MM.1S (cell line): ENCODE measurements around the gene MIP.

Source experiments
- DNase-seq: peaks from one replicate; pipeline ENCODE4 v3.0.0-alpha.2; 2015
- H2AFZ ChIP-seq: fragments of 300-600 bp; sonication (generic); 2 replicates; pipeline ENCODE4 v1.6.0; 2016; ENCODE audit warnings: antibody characterized with exemption, low read length
- H3F3A ChIP-seq: fragments of 300-600 bp; sonication (generic); 2 replicates; pipeline ENCODE4 v1.6.1; 2016; ENCODE audit warnings: mild to moderate bottlenecking, antibody characterized with exemption, low read length, moderate library complexity, mixed read lengths; ENCODE audit not compliant: insufficient read depth
- H3K27ac ChIP-seq: fragments of 300-600 bp; sonication (generic); 2 replicates; pipeline ENCODE4 v1.5.1; 2016; ENCODE audit warnings: mild to moderate bottlenecking, low read length
- H3K27me3 ChIP-seq: fragments of 300-600 bp; sonication (generic); replicated peaks from 2 replicates; pipeline ENCODE4 v1.6.0; 2016; ENCODE audit warnings: low read length; ENCODE audit not compliant: insufficient read depth
- H3K36me3 ChIP-seq: fragments of 300-600 bp; sonication (generic); replicated peaks from 2 replicates; pipeline ENCODE4 v1.6.1; 2016; ENCODE audit warnings: mild to moderate bottlenecking, low read length, mixed read lengths; ENCODE audit not compliant: insufficient read depth
- H3K4me1 ChIP-seq: fragments of 300-600 bp; sonication (generic); 2 replicates; pipeline ENCODE4 v1.6.1; 2016; ENCODE audit warnings: low read length, mixed read lengths
- H3K4me2 ChIP-seq: fragments of 300-600 bp; sonication (generic); 2 replicates; pipeline ENCODE4 v1.6.0; 2016; ENCODE audit warnings: low read depth, low read length
- H3K4me3 ChIP-seq: fragments of 300-600 bp; sonication (generic); 2 replicates; pipeline ENCODE4 v1.5.1; 2016; ENCODE audit warnings: low read length, mixed read lengths
- H3K79me2 ChIP-seq: fragments of 300-600 bp; sonication (generic); 2 replicates; pipeline ENCODE4 v1.6.1; 2016; ENCODE audit warnings: mixed run types, low read length, mixed read lengths
- H3K9ac ChIP-seq: fragments of 300-600 bp; sonication (generic); 2 replicates; pipeline ENCODE4 v1.6.1; 2016; ENCODE audit warnings: low read length, mixed read lengths
- H3K9me2 ChIP-seq: fragments of 300-600 bp; sonication (generic); replicated peaks from 2 replicates; pipeline ENCODE4 v1.6.1; 2016; ENCODE audit warnings: mild to moderate bottlenecking, low read length, mixed read lengths; ENCODE audit not compliant: insufficient read depth
- H3K9me3 ChIP-seq: fragments of 300-600 bp; sonication (generic); replicated peaks from 2 replicates; pipeline ENCODE4 v1.6.1; 2016; ENCODE audit warnings: mild to moderate bottlenecking, low read length, mixed read lengths; ENCODE audit not compliant: insufficient read depth
- H4K20me1 ChIP-seq: fragments of 300-600 bp; sonication (generic); 2 replicates; pipeline ENCODE4 v1.6.1; 2016; ENCODE audit warnings: mild to moderate bottlenecking, low read length, moderate library complexity, mixed read lengths; ENCODE audit not compliant: insufficient read depth
- CTCF ChIP-seq: fragments of 300-600 bp; sonication (generic); IDR thresholded peaks from 2 replicates; pipeline ENCODE4 v1.5.1; 2016; ENCODE audit warnings: antibody characterized with exemption, low read length, mixed read lengths
- EZH2 ChIP-seq: fragments of 300-600 bp; sonication (generic); optimal IDR thresholded peaks from 2 replicates; pipeline ENCODE3; 2017; ENCODE audit warnings: low read depth, mild to moderate bottlenecking, antibody characterized with exemption, low read length, mixed read lengths
- EZH2phosphoT487 ChIP-seq: fragments of 300-600 bp; sonication (generic); IDR thresholded peaks from 2 replicates; pipeline ENCODE4 v1.6.1; 2018; ENCODE audit warnings: antibody characterized with exemption, low read length

The MIP gene

GRCh38 chr12:56457817-56458216 lies 3.4 kb upstream of the MIP start:
- H3K4me2 ChIP-seq = no peak overlapping the region
- H3K9me2 ChIP-seq = no peaks in the 10 kb centered on the region
- no peaks in the 10 kb centered on the region for H3K27me3 ChIP-seq
- TF ChIP-seq EZH2phosphoT487 = no peak
- TF ChIP-seq EZH2 = no peak
- no peak for TF ChIP-seq CTCF
- DNase-seq = no peak
- H3K4me1 ChIP-seq = no peaks in the 10 kb centered on the region
- H3K9me3 ChIP-seq = no peaks in the 10 kb centered on the region
- H3K9ac ChIP-seq = no peak overlapping the region
- no peak overlapping the region for H2AFZ ChIP-seq
- no peaks in the 10 kb centered on the region for H3K36me3 ChIP-seq
- no peaks in the 10 kb centered on the region for H4K20me1 ChIP-seq
- H3F3A ChIP-seq = no peaks in the 10 kb centered on the region
- no peak overlapping the region for H3K27ac ChIP-seq
- no peaks in the 10 kb centered on the region for H3K79me2 ChIP-seq
- no peak overlapping the region for H3K4me3 ChIP-seq

GRCh38 chr12:56451147-56451546 lies 3.3 kb downstream of the MIP start:
- no peaks in the 10 kb centered on the region for H3F3A ChIP-seq
- no peaks in the 10 kb centered on the region for H3K27me3 ChIP-seq
- DNase-seq = no peak
- H3K36me3 ChIP-seq = no peaks in the 10 kb centered on the region
- H3K27ac ChIP-seq = no peak overlapping the region
- H2AFZ ChIP-seq = no peak overlapping the region
- peaks cover 16% of the 10 kb centered on the region for H3K79me2 ChIP-seq
- H3K9ac ChIP-seq = no peak overlapping the region
- no peaks in the 10 kb centered on the region for H3K9me3 ChIP-seq
- H3K4me1 ChIP-seq = 0 out of 2 replicates have a peak, but pooled peaks cover 6% of the 10 kb centered on the region
- no peak overlapping the region for H3K4me3 ChIP-seq
- no peaks in the 10 kb centered on the region for H3K9me2 ChIP-seq
- H4K20me1 ChIP-seq = no peaks in the 10 kb centered on the region
- no peak overlapping the region for H3K4me2 ChIP-seq
- TF ChIP-seq EZH2phosphoT487 = no peak
- no peak for TF ChIP-seq EZH2
- TF ChIP-seq CTCF = no peak

DNA sequence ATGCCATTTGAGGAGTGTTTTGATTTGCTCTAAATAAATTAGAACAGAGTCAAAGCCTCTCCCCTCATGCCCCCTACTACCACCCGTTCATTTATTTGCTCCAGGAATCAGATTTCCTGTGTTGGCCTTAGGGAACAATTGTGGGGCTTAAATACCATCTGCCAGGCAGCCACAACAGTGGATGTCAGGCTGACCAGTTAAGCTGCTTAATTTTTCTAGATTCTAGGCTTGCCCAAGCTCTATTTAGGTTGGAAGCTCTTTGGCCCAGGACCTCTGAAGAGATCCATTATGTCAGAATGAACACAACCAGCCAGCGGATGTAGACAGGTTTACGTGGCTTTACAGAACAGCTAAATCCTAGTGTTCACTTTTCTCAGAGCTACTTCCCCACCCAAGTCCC lies 4.2 kb downstream of the MIP start:
- Histone ChIP-seq H3K9ac (no peak overlapping the region), H3K9me2 (no peaks in the 10 kb centered on the region), H3K36me3 (no peaks in the 10 kb centered on the region), H3K79me2 (peaks cover 23% of the 10 kb centered on the region), H2AFZ (no peak overlapping the region), H4K20me1 (no peaks in the 10 kb centered on the region), H3K4me1 (0 out of 2 replicates have a peak, but pooled peaks cover 6% of the 10 kb centered on the region), H3K9me3 (no peaks in the 10 kb centered on the region), H3K27me3 (no peaks in the 10 kb centered on the region), H3K4me2 (no peak overlapping the region), H3K4me3 (no peak overlapping the region), H3K27ac (no peak overlapping the region), H3F3A (no peaks in the 10 kb centered on the region)
- no peak for DNase-seq
- no peak for TF ChIP-seq EZH2phosphoT487
- no peak for TF ChIP-seq EZH2
- TF ChIP-seq CTCF = no peak
